ENCODE results near the gene LEMD1.
A peak's percentile ranks its signal among the peaks of the same experiment; 100 is the strongest.
"Not testable (repeated sequence)": the region's sequence is repeated elsewhere in the genome, so short reads cannot be mapped to it uniquely, and the experiment has no call there.

Gene LEMD1

GRCh38 chr1:205373022-205373797, 48.6 kb downstream of the LEMD1 start:
- H3K4me1 ChIP-seq (ENCODE audit: insufficient read depth, low read length): peaks cover 57% of the 10 kb centered on the region
- H3K36me3 ChIP-seq (ENCODE audit: insufficient read depth, low read length): no peaks in the 10 kb centered on the region
- H3K9ac ChIP-seq (ENCODE audit: low read depth, low read length): peak overlapping the region; percentile 39
- H3K9me3 ChIP-seq (ENCODE audit: control insufficient read depth, insufficient read depth, low read length): no peaks in the 10 kb centered on the region

- H3K4me1 ChIP-seq (ENCODE audit: insufficient read depth, low read length): peaks cover 57% of the 10 kb centered on the region
Observed at GRCh38 chr1:205371871-205372660, 49.8 kb downstream of the LEMD1 start.

GRCh38 chr1:205370780-205371179, 51.1 kb downstream of the LEMD1 start:
- Histone ChIP-seq H3K36me3 (ENCODE audit: insufficient read depth, low read length) (no peaks in the 10 kb centered on the region), H3K9ac (ENCODE audit: low read depth, low read length) (no peak overlapping the region), H3K4me1 (ENCODE audit: insufficient read depth, low read length) (peaks cover 50% of the 10 kb centered on the region), H3K9me3 (ENCODE audit: control insufficient read depth, insufficient read depth, low read length) (no peaks in the 10 kb centered on the region)

More at GRCh38 chr1:205371871-205372660, 49.8 kb downstream of the LEMD1 start:
- H3K9ac ChIP-seq (ENCODE audit: low read depth, low read length): peak overlapping the region; percentile 17; the same call in 1 of the 2 replicates
- no peaks in the 10 kb centered on the region for H3K9me3 ChIP-seq (ENCODE audit: control insufficient read depth, insufficient read depth, low read length)
- H3K36me3 ChIP-seq (ENCODE audit: insufficient read depth, low read length): no peaks in the 10 kb centered on the region

- H3K9ac ChIP-seq (ENCODE audit: low read depth, low read length): no peak overlapping the region
- no peaks in the 10 kb centered on the region for H3K36me3 ChIP-seq (ENCODE audit: insufficient read depth, low read length)
- no peaks in the 10 kb centered on the region for H3K9me3 ChIP-seq (ENCODE audit: control insufficient read depth, insufficient read depth, low read length)
- H3K4me1 ChIP-seq (ENCODE audit: insufficient read depth, low read length): peaks cover 46% of the 10 kb centered on the region
Observed at GRCh38 chr1:205369701-205370123, 52.1 kb downstream of the LEMD1 start.

GRCh38 chr1:205368478-205368877, 53.4 kb downstream of the LEMD1 start:
- Histone ChIP-seq H3K9ac (ENCODE audit: low read depth, low read length) (no peak overlapping the region), H3K36me3 (ENCODE audit: insufficient read depth, low read length) (no peaks in the 10 kb centered on the region), H3K4me1 (ENCODE audit: insufficient read depth, low read length) (peaks cover 34% of the 10 kb centered on the region), H3K9me3 (ENCODE audit: control insufficient read depth, insufficient read depth, low read length) (no peaks in the 10 kb centered on the region)

- Histone ChIP-seq H3K36me3 (ENCODE audit: insufficient read depth, low read length) (no peaks in the 10 kb centered on the region), H3K9me3 (ENCODE audit: control insufficient read depth, insufficient read depth, low read length) (no peaks in the 10 kb centered on the region), H3K9ac (ENCODE audit: low read depth, low read length) (no peak overlapping the region), H3K4me1 (ENCODE audit: insufficient read depth, low read length) (peaks cover 17% of the 10 kb centered on the region)
Observed at GRCh38 chr1:205365945-205366463, 55.9 kb downstream of the LEMD1 start.

- H3K9ac ChIP-seq (ENCODE audit: low read depth, low read length); H3K36me3 ChIP-seq (ENCODE audit: insufficient read depth, low read length); H3K9me3 ChIP-seq (ENCODE audit: control insufficient read depth, insufficient read depth, low read length): not testable (repeated sequence)
- H3K4me1 ChIP-seq (ENCODE audit: insufficient read depth, low read length): peaks cover 16% of the 10 kb centered on the region
Observed at GRCh38 chr1:205365086-205365485, 56.8 kb downstream of the LEMD1 start.

GRCh38 chr1:205360891-205361290, 61.0 kb downstream of the LEMD1 start:
- H3K36me3 ChIP-seq (ENCODE audit: insufficient read depth, low read length): no peaks in the 10 kb centered on the region
- peaks cover 28% of the 10 kb centered on the region for H3K4me1 ChIP-seq (ENCODE audit: insufficient read depth, low read length)
- no peak overlapping the region for H3K9ac ChIP-seq (ENCODE audit: low read depth, low read length)
- no peaks in the 10 kb centered on the region for H3K9me3 ChIP-seq (ENCODE audit: control insufficient read depth, insufficient read depth, low read length)

- Histone ChIP-seq H3K9me3 (ENCODE audit: control insufficient read depth, insufficient read depth, low read length) (no peaks in the 10 kb centered on the region), H3K4me1 (ENCODE audit: insufficient read depth, low read length) (peaks cover 28% of the 10 kb centered on the region), H3K36me3 (ENCODE audit: insufficient read depth, low read length) (no peaks in the 10 kb centered on the region), H3K9ac (ENCODE audit: low read depth, low read length) (no peak overlapping the region)
Observed at GRCh38 chr1:205359771-205360565, 61.9 kb downstream of the LEMD1 start.

- H3K9me3 ChIP-seq (ENCODE audit: control insufficient read depth, insufficient read depth, low read length): no peaks in the 10 kb centered on the region
- no peaks in the 10 kb centered on the region for H3K36me3 ChIP-seq (ENCODE audit: insufficient read depth, low read length)
- no peak overlapping the region for H3K9ac ChIP-seq (ENCODE audit: low read depth, low read length)
- H3K4me1 ChIP-seq (ENCODE audit: insufficient read depth, low read length): peaks cover 34% of the 10 kb centered on the region
Observed at GRCh38 chr1:205358579-205358978, 63.3 kb downstream of the LEMD1 start.

- Histone ChIP-seq H3K9me3 (ENCODE audit: control insufficient read depth, insufficient read depth, low read length) (no peaks in the 10 kb centered on the region), H3K36me3 (ENCODE audit: insufficient read depth, low read length) (no peaks in the 10 kb centered on the region), H3K4me1 (ENCODE audit: insufficient read depth, low read length) (peaks cover 38% of the 10 kb centered on the region), H3K9ac (ENCODE audit: low read depth, low read length) (no peak overlapping the region)
Observed at GRCh38 chr1:205357567-205357966, 64.3 kb downstream of the LEMD1 start.

GRCh38 chr1:205356440-205357139, 65.3 kb downstream of the LEMD1 start, which contains the start of gene KLHDC8A:
KLHDC8A (minus strand) TSS chr1:205356922; CDS start chr1:205343604, 13,318 bp downstream.
- no peaks in the 10 kb centered on the region for H3K9me3 ChIP-seq (ENCODE audit: control insufficient read depth, insufficient read depth, low read length)
- no peaks in the 10 kb centered on the region for H3K36me3 ChIP-seq (ENCODE audit: insufficient read depth, low read length)
- H3K4me1 ChIP-seq (ENCODE audit: insufficient read depth, low read length): peaks cover 45% of the 10 kb centered on the region
- H3K9ac ChIP-seq (ENCODE audit: low read depth, low read length): peak within 1 kb of the TSS; percentile 31

- peaks cover 56% of the 10 kb centered on the region for H3K4me1 ChIP-seq (ENCODE audit: insufficient read depth, low read length)
- H3K9ac ChIP-seq (ENCODE audit: low read depth, low read length): no peak overlapping the region
- no peaks in the 10 kb centered on the region for H3K36me3 ChIP-seq (ENCODE audit: insufficient read depth, low read length)
- H3K9me3 ChIP-seq (ENCODE audit: control insufficient read depth, insufficient read depth, low read length): no peaks in the 10 kb centered on the region
Observed at GRCh38 chr1:205355075-205355453, 66.8 kb downstream of the LEMD1 start.

All from ES-I3 (cell line).